Small intestine (tissue), 7 donors: ENCODE measurements around the gene DHX57. TPM values are rescaled to one million over a fixed set of nuclear protein-coding genes. Genes with fewer than 3 reads are reported as not detected.
"Not testable (repeated sequence)": the region's sequence is repeated elsewhere in the genome, so short reads cannot be mapped to it uniquely, and the experiment has no call there.

Source experiments
- DNase-seq, 2 donors: peaks; one replicate each; pipeline versions ENCODE4 v3.0.0 to v3.0.0-alpha.2; 2013
- FAIRE-seq: peaks from 2 replicates; lab custom pipeline; 2012; peaks lifted over from hg19 to GRCh38; lab: Jason Lieb, UNC
- H3K27ac ChIP-seq, 3 donors: one replicate each; pipeline ENCODE4 v1.5.1; 2013; ENCODE audit warnings: low read length in 2 of 3, mild to moderate bottlenecking in 2 of 3, control low read depth in 1 of 3, inconsistent platforms in 1 of 3, low read depth in 1 of 3, moderate library complexity in 1 of 3
- H3K27me3 ChIP-seq, 3 donors: one replicate each; pipeline ENCODE4 v1.6.1; 2013; ENCODE audit warnings: low read length in 3 of 3, inconsistent platforms in 1 of 3; ENCODE audit not compliant: control insufficient read depth in 3 of 3, insufficient read depth in 3 of 3
- H3K36me3 ChIP-seq, 3 donors: one replicate each; pipeline ENCODE4 v1.6.1; 2013; ENCODE audit warnings: low read length in 3 of 3, inconsistent platforms in 1 of 3, low read depth in 1 of 3, mild to moderate bottlenecking in 1 of 3, moderate library complexity in 1 of 3; ENCODE audit not compliant: control insufficient read depth in 3 of 3, insufficient read depth in 2 of 3
- H3K4me1 ChIP-seq, 3 donors: one replicate each; pipeline ENCODE4 v1.6.1; 2013; ENCODE audit warnings: low read length in 2 of 3, inconsistent platforms in 1 of 3, low read depth in 1 of 3, mild to moderate bottlenecking in 1 of 3, moderate library complexity in 1 of 3; ENCODE audit not compliant: control insufficient read depth in 3 of 3, insufficient read depth in 2 of 3
- H3K4me3 ChIP-seq, 3 donors: one replicate each; pipeline ENCODE4 v1.5.1; 2013; ENCODE audit warnings: low read length in 3 of 3, control low read depth in 1 of 3, inconsistent platforms in 1 of 3, low read depth in 1 of 3, mild to moderate bottlenecking in 1 of 3, moderate library complexity in 1 of 3
- H3K9me3 ChIP-seq, 2 donors: one replicate each; pipeline ENCODE4 v1.6.1; 2013; ENCODE audit warnings: low read depth in 1 of 2, low read length in 1 of 2; ENCODE audit not compliant: control insufficient read depth in 2 of 2, insufficient read depth in 1 of 2
- WGBS, 3 donors: extraction: QIAGEN DNeasy Blood & Tissue Kit; methylation state at CpG; one replicate each; pipeline ENCODE4 v1.1.7; 2013; 5-methylcytosine and 5-hydroxymethylcytosine counted together
- polyA plus RNA-seq, 4 donors: library from polyadenylated mRNA; stranded (reverse) in 3 of 4; unstranded in 1 of 4; fragments of 200-250 nt in 3 of 4; fragments of 120-200 nt in 1 of 4; gene quantifications; one replicate each; pipeline versions ENCODE4 v1.2.1 to v1.2.3, GENCODE V29; 2013
- donor health status: healthy with polysubstance abuse.
- donor health status: control.
- donor health status: control.
- donor health status: Bipolar disorder and iron deficiency.
- donor health status: healthy.

The DHX57 gene
- polyA plus RNA-seq, 4 donors: 2.4 to 13.6 (median 5.8) TPM

DNA sequence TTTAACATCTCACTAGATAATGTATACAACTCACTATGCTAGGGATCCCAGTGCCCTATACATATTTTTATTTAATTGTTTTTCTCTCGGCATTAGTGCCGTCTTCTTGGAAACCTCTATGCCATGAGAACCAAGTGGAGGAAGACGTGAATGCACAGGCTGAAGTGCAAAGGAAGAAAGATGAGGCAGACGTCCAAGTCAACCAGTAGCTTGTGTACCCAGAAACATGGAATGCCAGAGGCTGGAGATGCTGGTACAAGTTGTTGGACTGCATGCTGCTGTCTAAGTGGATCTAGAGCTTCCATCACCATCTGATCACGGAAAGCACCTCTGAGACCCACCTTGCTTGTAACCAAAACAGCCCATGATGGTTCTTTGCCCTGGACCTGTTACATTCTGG lies 110.2 kb downstream of the DHX57 start:
- Histone ChIP-seq H3K4me3 (no peak overlapping the region), H3K27ac (no peak overlapping the region), H3K9me3 (no peaks in the 10 kb centered on the region), H3K4me1 (no peaks in the 10 kb centered on the region), H3K27me3 (no peaks in the 10 kb centered on the region), H3K36me3 (no peaks in the 10 kb centered on the region)
- FAIRE-seq (no peak), DNase-seq (no peak)
- WGBS, 3 donors: 89 to 93% (median 91%) methylated on average over 5 of the region's 5 CpGs

DNA sequence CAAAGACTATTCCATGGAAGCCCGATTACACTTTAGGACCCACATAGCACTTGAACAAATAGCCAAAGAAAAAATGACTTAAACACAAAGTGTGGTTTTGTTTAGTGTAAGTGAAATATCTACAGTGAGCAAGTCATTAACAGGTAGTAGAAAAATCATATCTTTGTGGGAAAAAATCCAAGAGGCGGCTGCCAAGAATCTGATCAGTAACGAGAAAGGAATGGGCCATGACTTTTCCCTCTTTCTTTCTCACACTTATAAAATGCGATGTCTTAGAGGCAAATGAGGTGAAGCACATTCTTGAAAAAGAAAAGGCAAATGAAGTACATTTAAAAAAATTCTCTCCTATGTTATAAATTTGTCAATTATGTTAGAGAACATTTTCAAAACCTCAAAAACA lies 110.6 kb downstream of the DHX57 start:
- Histone ChIP-seq H3K4me1 (no peaks in the 10 kb centered on the region), H3K36me3 (no peaks in the 10 kb centered on the region), H3K27me3 (no peaks in the 10 kb centered on the region), H3K9me3 (no peaks in the 10 kb centered on the region), H3K27ac (no peak overlapping the region), H3K4me3 (no peak overlapping the region)
- WGBS, 3 donors: 33 to 69% (median 33%) methylated on average over 4 of the region's 4 CpGs
- DNase-seq (no peak), FAIRE-seq (no peak)

DNA sequence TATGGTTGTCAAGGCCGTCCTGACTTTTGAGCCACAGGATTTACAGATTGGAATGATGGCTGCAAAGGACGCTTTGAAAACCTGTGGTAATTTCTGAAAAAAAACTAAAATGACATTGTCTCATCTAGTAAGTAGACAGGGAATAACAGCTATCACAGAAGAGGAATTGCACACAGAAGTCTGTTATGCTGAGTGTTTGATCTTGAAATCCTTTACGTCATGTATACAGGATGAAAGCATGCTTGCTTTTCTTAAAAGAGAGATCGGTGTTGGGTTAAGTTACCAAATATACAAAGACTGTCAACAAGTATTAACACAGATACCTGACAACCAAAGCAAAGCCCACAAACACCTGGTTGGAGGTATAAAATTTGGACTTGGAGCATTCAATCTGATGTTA lies 112.0 kb downstream of the DHX57 start:
- no peaks in the 10 kb centered on the region for H3K36me3 ChIP-seq
- 96 to 98% (median 97%) methylated on average over 4 of the region's 4 CpGs for WGBS, 3 donors
- no peaks in the 10 kb centered on the region for H3K9me3 ChIP-seq
- no peaks in the 10 kb centered on the region for H3K27me3 ChIP-seq
- DNase-seq: no peak
- no peaks in the 10 kb centered on the region for H3K4me1 ChIP-seq
- no peak overlapping the region for H3K4me3 ChIP-seq
- H3K27ac ChIP-seq: no peak overlapping the region
- FAIRE-seq: no peak

DNA sequence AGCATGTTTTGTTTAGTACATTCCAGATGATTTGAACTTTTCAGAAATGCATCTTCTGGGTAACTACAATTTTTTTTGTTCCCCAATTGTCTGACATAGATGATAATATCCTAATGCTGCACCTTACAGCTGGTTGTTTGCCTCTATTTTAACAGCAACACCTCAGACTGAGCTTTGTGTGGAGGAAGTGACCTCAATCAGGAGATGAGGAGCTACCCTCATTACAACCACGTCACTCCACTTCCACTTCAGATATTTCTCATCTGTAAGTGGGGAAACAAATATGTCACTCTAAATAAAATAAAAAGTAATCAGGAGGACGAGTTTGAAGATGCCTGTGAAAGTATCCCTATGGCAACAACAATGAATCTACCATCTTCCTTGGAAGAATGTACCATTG lies 112.5 kb downstream of the DHX57 start:
- DNase-seq (no peak), FAIRE-seq (no peak)
- no peaks in the 10 kb centered on the region for H3K27me3 ChIP-seq
- no peaks in the 10 kb centered on the region for H3K4me1 ChIP-seq
- H3K4me3 ChIP-seq: no peak overlapping the region
- 64 to 88% (median 82%) methylated on average over 2 of the region's 2 CpGs for WGBS, 3 donors
- H3K36me3 ChIP-seq: no peaks in the 10 kb centered on the region
- no peaks in the 10 kb centered on the region for H3K9me3 ChIP-seq
- H3K27ac ChIP-seq: no peak overlapping the region

DNA sequence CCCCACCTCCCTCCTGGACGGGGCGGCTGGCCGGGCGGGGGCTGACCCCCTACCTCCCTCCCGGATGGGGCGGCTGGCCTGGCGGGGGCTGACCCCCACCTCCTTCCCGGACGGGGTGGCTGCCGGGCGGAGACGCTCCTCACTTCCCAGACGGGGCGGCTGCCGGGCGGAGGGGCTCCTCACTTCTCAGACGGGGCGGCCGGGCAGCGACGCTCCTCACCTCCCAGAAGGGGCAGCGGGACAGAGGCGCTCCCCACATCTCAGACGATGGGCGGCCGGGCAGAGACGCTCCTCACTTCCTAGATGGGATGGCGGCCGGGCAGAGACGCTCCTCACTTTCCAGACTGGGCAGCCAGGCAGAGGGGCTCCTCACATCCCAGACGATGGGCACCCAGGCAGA lies 119.8 kb downstream of the DHX57 start:
- WGBS, 3 donors: 95 to 96% (median 96%) methylated on average over 3 to 31 of the region's 31 CpGs
- FAIRE-seq, DNase-seq, H3K27ac ChIP-seq, H3K27me3 ChIP-seq, H3K4me1 ChIP-seq, H3K36me3 ChIP-seq, H3K9me3 ChIP-seq, H3K4me3 ChIP-seq: not testable (repeated sequence)

DNA sequence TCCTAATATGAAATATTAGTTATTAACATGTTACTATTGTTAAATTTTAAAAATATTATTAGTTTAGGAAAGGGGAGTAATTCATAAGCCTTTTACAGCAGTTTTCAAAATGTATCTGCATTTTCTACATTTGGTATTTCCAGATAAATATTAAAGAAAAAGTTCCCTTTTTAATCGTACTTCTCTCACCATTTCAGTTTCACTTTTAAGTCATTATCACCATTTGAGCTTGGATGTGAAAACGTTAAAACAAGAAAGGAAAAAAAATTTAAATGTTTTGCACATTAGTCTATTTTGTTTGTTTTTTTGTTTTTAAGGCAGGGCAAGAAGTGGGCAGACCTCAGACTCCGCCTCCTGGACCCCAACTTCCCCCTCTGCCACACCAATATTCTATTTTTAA lies 121.2 kb downstream of the DHX57 start:
- H3K9me3 ChIP-seq: no peaks in the 10 kb centered on the region
- peaks cover 2 to 6% (median 4%) of the 10 kb centered on the region in 3 donors for H3K4me1 ChIP-seq
- WGBS, 3 donors: 22 to 32% (median 28%) methylated on average over 3 of the region's 3 CpGs
- DNase-seq: no peak
- H3K27ac ChIP-seq: no peak overlapping the region
- H3K36me3 ChIP-seq: peaks cover 0 to 2% (median under 1%) of the 10 kb centered on the region in 3 donors
- FAIRE-seq: peak; percentile 76
- no peaks in the 10 kb centered on the region for H3K27me3 ChIP-seq
- H3K4me3 ChIP-seq: peak overlapping the region in 1 of 3 donors; percentile 3

DNA sequence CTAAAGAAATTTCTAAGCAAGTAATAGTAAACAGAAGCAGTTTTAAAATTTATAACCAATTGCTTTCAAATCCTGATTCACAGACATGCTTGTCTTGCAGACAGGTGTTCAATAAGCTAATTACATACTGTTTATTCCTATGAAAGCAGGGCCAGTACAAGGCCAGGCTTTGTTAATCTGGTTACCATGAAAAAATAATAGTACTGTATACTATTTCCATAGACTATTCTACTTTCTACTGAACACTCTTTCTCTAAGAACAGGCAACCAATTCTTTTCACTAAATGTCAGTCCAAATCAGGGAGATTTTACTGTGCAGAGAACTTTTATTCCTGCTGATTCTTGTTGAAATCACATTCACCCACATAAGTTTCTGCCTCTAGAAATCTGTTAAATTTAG lies 121.7 kb downstream of the DHX57 start:
- peaks cover 2 to 7% (median 5%) of the 10 kb centered on the region in 3 donors for H3K4me1 ChIP-seq
- no peak overlapping the region for H3K27ac ChIP-seq
- no peaks in the 10 kb centered on the region for H3K27me3 ChIP-seq
- no peak for FAIRE-seq
- DNase-seq: no peak
- H3K4me3 ChIP-seq: no peak overlapping the region
- H3K36me3 ChIP-seq: peaks cover 2 to 4% (median 4%) of the 10 kb centered on the region in 3 donors
- H3K9me3 ChIP-seq: no peaks in the 10 kb centered on the region

DNA sequence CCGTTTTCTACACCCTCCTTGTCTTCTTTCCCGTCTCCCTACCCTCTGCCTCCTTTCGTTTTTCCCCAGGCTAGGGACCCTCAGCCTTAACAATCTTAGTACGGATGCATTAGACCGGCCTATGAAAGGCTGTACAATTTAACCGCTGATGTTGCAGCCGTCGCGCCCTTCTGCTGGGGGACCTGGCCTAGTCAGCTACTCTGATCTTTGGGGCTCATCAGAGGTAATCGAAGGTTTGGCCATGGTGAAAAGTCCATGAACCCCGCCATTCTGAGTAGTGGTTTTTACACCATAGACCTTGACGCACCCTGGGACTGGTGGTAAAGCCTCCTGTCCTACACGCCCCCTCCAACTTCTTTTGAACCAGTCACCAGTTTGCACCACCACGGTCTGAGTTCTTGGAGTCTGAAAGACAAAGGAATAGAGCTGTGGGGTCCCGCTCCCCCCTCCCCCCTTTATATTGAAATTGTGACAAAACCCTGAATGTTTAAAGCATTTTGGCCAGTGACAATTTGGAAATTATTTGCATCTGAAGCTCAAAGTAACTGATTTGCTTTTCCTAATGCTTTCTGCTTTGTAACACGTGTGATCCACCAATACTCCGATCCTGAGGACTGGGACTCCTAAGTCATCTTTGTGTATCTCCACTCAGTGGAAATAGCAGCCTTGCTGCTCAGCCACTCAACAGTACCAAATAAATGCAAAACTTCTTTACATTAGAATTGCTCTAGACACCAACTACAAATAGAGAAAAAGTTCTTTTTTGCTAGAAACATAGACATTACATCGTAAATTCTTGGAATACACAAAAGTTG lies 123.9 kb downstream of the DHX57 start:
- FAIRE-seq: no peak

More for the DNA sequence above, 123.9 kb downstream of the DHX57 start:
- Histone ChIP-seq H3K27me3 (no peaks in the 10 kb centered on the region), H3K36me3 (peaks cover 15 to 17% (median 17%) of the 10 kb centered on the region in 3 donors), H3K4me3 (peak overlapping the region; percentile 26 to 100 (median 53)), H3K27ac (peak overlapping the region; percentile 91 to 94 (median 92)), H3K4me1 (peaks cover 5 to 17% (median 14%) of the 10 kb centered on the region in 3 donors), H3K9me3 (no peaks in the 10 kb centered on the region)
- no peak for DNase-seq
- WGBS, 3 donors: 27 to 30% (median 30%) methylated on average over 18 of the region's 18 CpGs
